ENCODE results near the gene PLK2. TPM values are rescaled to one million over a fixed set of nuclear protein-coding genes. Genes with fewer than 3 reads are reported as not detected.

Gene PLK2
- polyA plus RNA-seq, 1 experiment: 21.7 TPM

GRCh38 chr5:58466939-58467338 is 7.1 kb upstream of the PLK2 start:
- no peak for DNase-seq (ENCODE audit: low read depth)
- Histone ChIP-seq H3K36me3 (ENCODE audit: control insufficient read depth, insufficient read depth, low read length) (no peaks in the 10 kb centered on the region), H3K27me3 (ENCODE audit: control insufficient read depth, insufficient read depth, low read length) (no peaks in the 10 kb centered on the region), H3K4me3 (ENCODE audit: low read depth, low read length) (no peak overlapping the region)
- TF ChIP-seq CTCF (IDR thresholded peaks at IDR 0.05; ENCODE audit: insufficient read depth, low read depth, low read length): peak; percentile 35; the same call in 1 of the 2 replicates
- ChIA-PET POLR2A (interaction anchor here (0.6 kb wide), 1 partner anchor 241 kb away, joined by 5 read pairs; no protein-coding TSS in a partner anchor), CTCF (interaction anchor here (0.7 to 2.1 kb wide), 3 partner anchors 543 to 1169 kb away, joined by 3 to 7 read pairs (median 4); no protein-coding TSS in a partner anchor)

GRCh38 chr5:58462623-58463230 is 2.8 kb upstream of the PLK2 start:
- Histone ChIP-seq H3K36me3 (ENCODE audit: control insufficient read depth, insufficient read depth, low read length) (no peaks in the 10 kb centered on the region), H3K4me3 (ENCODE audit: low read depth, low read length) (no peak overlapping the region), H3K27me3 (ENCODE audit: control insufficient read depth, insufficient read depth, low read length) (no peaks in the 10 kb centered on the region)
- ChIA-PET CTCF (interaction anchor here (0.7 to 5.9 kb wide), 7 partner anchors 575 to 1166 kb away, joined by 3 to 120 read pairs (median 29); no protein-coding TSS in a partner anchor), POLR2A (no interaction called here)
- peak; percentile 39; the same call in 1 of the 2 replicates for TF ChIP-seq CTCF (IDR thresholded peaks at IDR 0.05; ENCODE audit: insufficient read depth, low read depth, low read length)
- no peak for DNase-seq (ENCODE audit: low read depth)

GRCh38 chr5:58462154-58462553 is 2.3 kb upstream of the PLK2 start:
- ChIA-PET POLR2A (no interaction called here), CTCF (interaction anchor here (1.0 to 5.9 kb wide), 10 partner anchors 572 to 1165 kb away, joined by 3 to 120 read pairs (median 26); no protein-coding TSS in a partner anchor)
- no peak for TF ChIP-seq CTCF (IDR thresholded peaks at IDR 0.05; ENCODE audit: insufficient read depth, low read depth, low read length)
- Histone ChIP-seq H3K36me3 (ENCODE audit: control insufficient read depth, insufficient read depth, low read length) (peaks cover 2% of the 10 kb centered on the region; the same call in 1 of the 2 replicates), H3K4me3 (ENCODE audit: low read depth, low read length) (no peak overlapping the region), H3K27me3 (ENCODE audit: control insufficient read depth, insufficient read depth, low read length) (no peaks in the 10 kb centered on the region)
- no peak for DNase-seq (ENCODE audit: low read depth)

DNA sequence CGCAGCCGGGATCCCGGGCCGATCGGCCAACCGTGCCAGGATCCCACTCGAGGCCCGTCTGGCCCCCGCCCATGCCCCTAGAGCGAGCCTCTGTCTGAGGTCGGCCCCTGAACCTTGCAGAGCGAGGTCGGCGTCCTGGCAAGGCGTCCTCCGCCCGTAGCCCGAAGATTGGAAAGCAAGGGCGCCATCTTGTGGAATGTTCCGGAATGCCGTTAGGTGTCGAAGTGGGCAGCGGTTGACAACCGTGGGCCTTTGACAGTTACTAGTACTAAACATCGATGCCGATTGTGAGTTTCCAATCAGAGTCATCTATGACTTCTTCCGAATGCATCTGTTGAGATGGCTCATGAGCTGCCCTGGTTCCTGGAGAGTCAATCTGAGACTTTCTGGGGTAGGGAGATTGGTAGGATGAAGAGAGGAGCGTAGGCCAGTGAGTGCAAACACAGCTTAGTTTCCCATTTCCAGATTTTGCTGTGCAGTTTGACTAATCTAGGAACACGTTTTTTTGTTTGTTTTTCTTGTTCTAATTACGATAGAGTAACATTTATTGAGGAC is 923 bp upstream of the PLK2 start:
- DNase-seq (ENCODE audit: low read depth): no peak
- peak overlapping the region; percentile 96 for H3K4me3 ChIP-seq (ENCODE audit: low read depth, low read length)
- no peaks in the 10 kb centered on the region for H3K27me3 ChIP-seq (ENCODE audit: control insufficient read depth, insufficient read depth, low read length)
- POLR2A ChIA-PET: interaction anchor here (0.6 to 1.1 kb wide), 16 partner anchors 94 to 1163 kb away, joined by 3 to 16 read pairs (median 4); no protein-coding TSS in a partner anchor
- H3K36me3 ChIP-seq (ENCODE audit: control insufficient read depth, insufficient read depth, low read length): peaks cover 3% of the 10 kb centered on the region
- CTCF ChIA-PET: interaction anchor here (0.6 to 5.9 kb wide), 51 partner anchors 15 to 1171 kb away, joined by 3 to 120 read pairs (median 4); no protein-coding TSS in a partner anchor
- peak; percentile 82 for TF ChIP-seq CTCF (IDR thresholded peaks at IDR 0.05; ENCODE audit: insufficient read depth, low read depth, low read length)

Data from BJ (cell line).